ENCODE measurements around the gene BEST2.
A peak's percentile ranks its signal among the peaks of the same experiment; 100 is the strongest.

The BEST2 gene

GRCh38 chr19:12800923-12801465 is 49.4 kb downstream of the BEST2 start:
- no peak for DNase-seq (ENCODE audit: low spot score)

DNA sequence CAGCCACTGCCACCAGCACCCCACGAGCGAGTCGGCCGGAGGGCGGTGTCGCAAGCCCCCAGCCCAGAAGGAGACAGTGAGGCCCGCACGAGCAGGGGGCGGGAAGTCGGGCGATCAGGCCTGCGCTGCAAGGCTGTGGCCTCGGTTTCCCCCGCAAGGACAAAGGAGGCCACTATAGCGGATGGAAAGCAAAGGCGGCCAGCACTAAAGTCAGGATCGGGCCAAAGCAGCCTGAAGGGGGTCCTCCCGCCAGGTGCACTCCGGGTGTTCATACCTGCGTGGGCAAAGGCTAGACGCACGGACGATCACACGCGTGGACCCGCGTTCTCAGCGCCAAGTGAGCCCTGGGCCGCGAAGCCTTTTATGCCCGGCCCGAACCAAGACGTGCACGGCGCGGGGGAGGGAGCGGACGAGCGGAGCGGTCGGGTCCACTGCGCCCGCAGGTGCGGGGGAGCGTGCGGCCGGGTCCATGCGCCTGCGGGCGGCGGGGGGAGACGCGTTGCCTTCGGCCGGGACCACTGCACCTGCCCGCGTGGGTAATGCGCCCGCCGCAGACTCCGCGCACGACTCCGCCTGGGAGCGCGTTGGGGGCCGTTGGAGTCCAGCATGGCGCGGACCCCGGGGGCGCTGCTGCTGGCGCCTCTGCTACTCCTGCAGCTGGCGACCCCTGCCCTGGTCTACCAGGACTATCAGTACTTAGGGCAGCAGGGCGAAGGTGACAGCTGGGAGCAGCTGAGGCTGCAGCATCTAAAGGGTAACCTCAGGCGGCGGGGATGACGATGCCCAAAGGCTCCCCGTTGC is 50.1 kb downstream of the BEST2 start, which contains the start of the genes PRDX2 and THSD8:
Gene PRDX2, minus strand, starts transcription at position 335 of the 801 bp plus-strand sequence. CDS start 539 bp downstream, outside the sequence.
Gene THSD8, plus strand, starts transcription at position 604 of the 801 bp plus-strand sequence. Its CDS starts 3 bp downstream, at position 607.
- peak; percentile 85 for DNase-seq (ENCODE audit: low spot score)

DNA sequence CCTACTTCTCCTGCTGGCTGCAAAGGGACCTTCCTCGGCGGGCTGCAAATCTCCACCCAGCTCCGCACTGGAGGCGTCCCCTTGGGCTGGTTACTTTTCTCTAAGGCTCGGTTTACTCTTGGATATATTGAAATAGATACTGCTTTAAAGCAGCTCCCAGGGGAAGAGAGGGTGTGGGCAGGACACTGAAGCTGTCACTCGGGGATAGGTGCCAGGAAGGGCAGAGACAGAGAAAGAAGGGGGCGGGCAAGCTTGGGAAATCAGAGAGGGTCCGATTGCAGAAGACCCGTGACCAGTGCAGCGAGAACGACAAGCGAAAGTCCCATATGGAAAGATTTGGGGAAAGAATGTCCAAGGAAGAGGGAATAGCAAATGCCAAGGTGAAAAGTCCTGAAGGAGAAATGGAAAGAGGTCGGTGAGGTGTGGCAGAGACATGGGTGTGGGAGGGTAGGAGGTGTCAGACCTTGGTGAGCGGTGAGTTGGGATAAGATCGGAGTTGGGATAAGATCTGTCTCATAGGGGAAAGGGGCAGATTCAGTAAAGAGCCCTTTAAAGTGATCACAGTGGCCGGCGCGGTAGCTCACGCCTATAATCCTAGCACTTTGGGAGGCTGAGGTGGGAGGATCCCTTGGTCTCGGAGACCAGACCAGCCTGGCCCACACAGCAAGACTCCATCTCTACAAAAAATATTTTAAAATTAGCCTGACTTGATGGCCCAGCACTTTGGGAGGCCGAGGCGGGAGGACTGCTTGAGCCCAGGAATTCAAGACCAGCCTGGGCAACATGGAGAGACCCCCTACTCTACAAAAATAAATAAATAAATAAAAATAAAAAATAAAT is 50.9 kb downstream of the BEST2 start:
- no peak for DNase-seq (ENCODE audit: low spot score)

- no peak for DNase-seq (ENCODE audit: low spot score)
Observed at GRCh38 chr19:12804051-12804450, 52.5 kb downstream of the BEST2 start.

DNA sequence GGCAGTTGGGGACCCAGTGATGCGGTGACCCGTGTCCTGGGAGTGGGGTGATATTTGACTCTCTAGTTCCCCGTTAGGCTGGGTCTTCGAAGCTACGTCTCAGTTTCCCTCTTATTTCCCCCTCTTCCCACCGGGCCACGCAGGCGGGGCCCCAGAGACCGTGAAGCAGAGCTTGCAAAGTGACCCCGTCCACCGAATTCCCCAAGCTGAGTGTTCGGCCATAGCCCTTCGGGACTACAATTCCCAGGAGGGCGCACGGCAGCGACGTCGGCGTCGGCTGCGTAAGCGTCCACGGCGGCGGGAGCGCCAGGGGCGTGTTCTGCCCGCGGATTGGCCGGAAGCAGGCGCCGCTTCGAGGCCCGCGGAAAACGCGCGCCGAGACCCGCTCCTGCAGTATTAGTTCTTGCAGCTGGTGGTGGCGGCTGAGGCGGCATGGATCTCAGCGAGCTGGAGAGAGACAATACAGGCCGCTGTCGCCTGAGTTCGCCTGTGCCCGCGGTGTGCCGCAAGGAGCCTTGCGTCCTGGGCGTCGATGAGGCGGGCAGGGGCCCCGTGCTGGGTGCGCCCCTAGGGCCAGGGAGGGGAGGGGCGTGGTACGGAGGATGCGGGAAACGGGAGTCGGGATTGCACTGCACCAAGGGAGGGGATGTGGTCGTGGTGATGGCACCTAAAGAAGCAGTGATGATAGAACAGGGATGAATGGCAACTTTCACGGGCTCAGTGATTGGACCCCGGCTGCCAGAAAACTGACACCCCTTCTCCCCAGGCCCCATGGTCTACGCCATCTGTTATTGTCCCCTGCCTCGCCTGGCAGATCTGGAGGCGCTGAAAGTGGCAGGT is 54.9 kb downstream of the BEST2 start, which contains the start of gene RNASEH2A:
Gene RNASEH2A, plus strand, starts transcription at position 343 of the 840 bp plus-strand sequence. Its CDS starts 90 bp downstream, at position 433.
- peak; percentile 96 for DNase-seq (ENCODE audit: low spot score)

Data from HuH-7.5 (cell line).